ENCODE results near the gene FRMD4A. TPM values are rescaled to one million over a fixed set of nuclear protein-coding genes. Genes with fewer than 3 reads are reported as not detected.
A peak's percentile ranks its signal among the peaks of the same experiment; 100 is the strongest.

Gene FRMD4A
- total and polyA plus RNA-seq, 5 donors from 2014 or later, result 0.34 to 2.4 (median 0.54) TPM

DNA sequence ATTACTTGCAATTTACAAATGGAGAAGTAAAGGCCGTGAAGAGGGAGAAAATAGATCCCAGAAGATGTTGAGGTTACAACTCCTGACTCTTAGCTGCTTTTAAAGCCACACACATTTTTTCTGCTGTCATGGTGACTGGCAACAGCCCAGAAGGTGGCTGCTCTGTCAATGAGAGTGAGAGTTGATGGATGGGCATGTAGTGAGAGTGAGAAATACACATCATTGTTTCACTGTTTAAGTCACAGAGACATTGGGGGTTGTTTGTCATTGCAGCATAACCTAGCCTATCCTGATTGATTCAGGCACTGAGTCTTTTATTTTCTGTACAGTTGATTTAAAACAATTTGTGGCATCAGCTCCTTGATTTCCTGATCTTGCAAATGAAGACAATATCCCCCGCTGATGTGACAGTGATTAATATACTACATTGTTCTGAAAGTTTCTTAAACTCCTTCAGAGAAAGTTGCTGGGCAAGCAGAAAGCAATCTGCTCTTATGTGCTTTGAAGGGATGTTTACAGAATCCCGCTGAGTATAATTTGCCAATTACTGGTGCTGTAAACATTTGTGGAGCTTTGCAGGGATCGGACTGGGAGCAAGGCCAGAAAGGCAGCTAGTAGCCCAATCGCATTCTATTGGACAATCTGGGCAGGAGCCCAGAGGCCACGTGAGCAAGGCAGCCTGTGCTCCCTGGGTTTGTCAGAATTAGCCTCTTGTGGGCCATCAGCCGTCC, 514.4 kb downstream of the FRMD4A start:
- ATAC-seq (ENCODE audit: low read depth in 2 of 2), result no peak
- DNase-seq, result no peak
- Mint-ChIP-seq H3K9me3 (peaks cover 0 to 6% (median 0%) of the 10 kb centered on the region in 7 donors), H3K27ac (no peak overlapping the region), H3K4me1 (peaks cover 0 to 17% (median 9%) of the 10 kb centered on the region in 4 donors), H3K4me3 (no peak overlapping the region), H3K27me3 (peaks cover 3% of the 10 kb centered on the region), H3K36me3 (no peaks in the 10 kb centered on the region)
- Histone ChIP-seq H3K36me3 (ENCODE audit: control insufficient read depth, insufficient read depth, low read length) (no peaks in the 10 kb centered on the region), H3K4me3 (ENCODE audit: low read depth, low read length) (no peak overlapping the region), H3K4me1 (ENCODE audit: control insufficient read depth, insufficient read depth, low read length, poor library complexity, severe bottlenecking) (peaks cover 14% of the 10 kb centered on the region), H3K27me3 (ENCODE audit: control insufficient read depth, insufficient read depth, low read length) (no peaks in the 10 kb centered on the region), H3K27ac (ENCODE audit: insufficient read depth, low read length, poor library complexity, severe bottlenecking) (no peak overlapping the region), H3K9me3 (ENCODE audit: control insufficient read depth in 2 of 2, low read length in 2 of 2) (no peaks in the 10 kb centered on the region)

DNA sequence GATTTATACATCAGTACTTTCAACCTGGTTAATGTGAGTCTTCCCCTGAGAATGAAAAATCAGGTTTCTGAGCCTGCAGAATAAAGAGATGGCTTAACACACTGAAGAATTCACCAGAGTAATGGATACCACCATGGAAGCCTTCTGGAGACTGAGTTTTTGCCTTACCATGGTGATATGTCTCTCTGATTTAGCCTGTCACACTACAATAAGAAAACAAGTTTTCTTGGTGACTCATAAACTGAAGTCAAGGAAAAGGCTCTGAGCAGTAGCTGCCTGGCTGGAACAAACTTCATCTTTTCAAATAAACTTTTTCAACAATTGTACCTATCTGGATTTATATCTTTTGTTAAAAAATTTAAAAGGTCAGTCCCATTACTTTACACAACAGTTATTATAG, 515.0 kb downstream of the FRMD4A start:
- no peaks in the 10 kb centered on the region for H3K9me3 ChIP-seq (ENCODE audit: control insufficient read depth in 2 of 2, low read length in 2 of 2)
- H3K4me3 ChIP-seq (ENCODE audit: low read depth, low read length), result no peak overlapping the region
- peaks cover 4% of the 10 kb centered on the region for H3K27me3 Mint-ChIP-seq
- H3K9me3 Mint-ChIP-seq, result peaks cover 0 to 6% (median 0%) of the 10 kb centered on the region in 7 donors
- H3K27me3 ChIP-seq (ENCODE audit: control insufficient read depth, insufficient read depth, low read length), result no peaks in the 10 kb centered on the region
- DNase-seq (no peak), ATAC-seq (ENCODE audit: low read depth in 2 of 2) (no peak)
- no peaks in the 10 kb centered on the region for H3K36me3 Mint-ChIP-seq
- H3K27ac ChIP-seq (ENCODE audit: insufficient read depth, low read length, poor library complexity, severe bottlenecking), result no peak overlapping the region
- H3K4me1 Mint-ChIP-seq, result peaks cover 0 to 15% (median 9%) of the 10 kb centered on the region in 4 donors
- H3K4me3 Mint-ChIP-seq, result no peak overlapping the region
- no peak overlapping the region for H3K27ac Mint-ChIP-seq
- H3K4me1 ChIP-seq (ENCODE audit: control insufficient read depth, insufficient read depth, low read length, poor library complexity, severe bottlenecking), result peaks cover 10% of the 10 kb centered on the region
- no peaks in the 10 kb centered on the region for H3K36me3 ChIP-seq (ENCODE audit: control insufficient read depth, insufficient read depth, low read length)

- H3K27me3 ChIP-seq (ENCODE audit: control insufficient read depth, insufficient read depth, low read length), result no peaks in the 10 kb centered on the region
- no peak overlapping the region for H3K4me3 ChIP-seq (ENCODE audit: low read depth, low read length)
- Mint-ChIP-seq H3K27ac (no peak overlapping the region), H3K4me3 (no peak overlapping the region), H3K9me3 (peaks cover 0 to 6% (median 0%) of the 10 kb centered on the region in 7 donors), H3K4me1 (peaks cover 6 to 26% (median 11%) of the 10 kb centered on the region in 4 donors), H3K36me3 (no peaks in the 10 kb centered on the region), H3K27me3 (peaks cover 4% of the 10 kb centered on the region)
- H3K9me3 ChIP-seq (ENCODE audit: control insufficient read depth in 2 of 2, low read length in 2 of 2), result no peaks in the 10 kb centered on the region
- ATAC-seq (ENCODE audit: low read depth in 2 of 2) (no peak), DNase-seq (no peak)
- no peaks in the 10 kb centered on the region for H3K36me3 ChIP-seq (ENCODE audit: control insufficient read depth, insufficient read depth, low read length)
- H3K27ac ChIP-seq (ENCODE audit: insufficient read depth, low read length, poor library complexity, severe bottlenecking), result no peak overlapping the region
- peaks cover 6% of the 10 kb centered on the region for H3K4me1 ChIP-seq (ENCODE audit: control insufficient read depth, insufficient read depth, low read length, poor library complexity, severe bottlenecking)
These were observed 517.2 kb downstream of the FRMD4A start for GRCh38 chr10:13813550-13813949.

DNA sequence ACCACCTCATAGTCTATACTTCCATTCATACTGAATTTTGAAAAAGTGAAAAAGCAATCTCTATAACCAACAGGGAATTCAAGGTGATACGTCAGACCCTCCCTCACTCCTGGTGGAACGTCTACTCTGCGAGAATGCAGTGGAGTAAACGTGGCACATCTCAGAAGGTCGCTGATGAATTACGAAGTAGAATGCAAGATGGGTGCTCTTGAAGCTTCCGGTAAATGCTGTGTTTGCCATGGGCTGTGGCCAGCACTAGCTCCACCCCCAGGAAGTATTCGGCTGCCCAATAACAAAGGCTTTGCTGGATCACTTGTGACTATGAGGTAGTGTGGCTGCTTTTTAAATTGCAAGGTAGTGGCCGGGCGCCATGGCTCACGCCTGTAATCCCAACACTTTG, 517.9 kb downstream of the FRMD4A start:
- Mint-ChIP-seq H3K9me3 (peaks cover 0 to 6% (median 0%) of the 10 kb centered on the region in 7 donors), H3K36me3 (no peaks in the 10 kb centered on the region), H3K4me1 (peaks cover 6 to 30% (median 11%) of the 10 kb centered on the region in 4 donors), H3K27ac (no peak overlapping the region), H3K27me3 (peaks cover 4% of the 10 kb centered on the region), H3K4me3 (no peak overlapping the region)
- Histone ChIP-seq H3K4me1 (ENCODE audit: control insufficient read depth, insufficient read depth, low read length, poor library complexity, severe bottlenecking) (peaks cover 6% of the 10 kb centered on the region), H3K9me3 (ENCODE audit: control insufficient read depth in 2 of 2, low read length in 2 of 2) (no peaks in the 10 kb centered on the region), H3K36me3 (ENCODE audit: control insufficient read depth, insufficient read depth, low read length) (no peaks in the 10 kb centered on the region), H3K4me3 (ENCODE audit: low read depth, low read length) (no peak overlapping the region), H3K27me3 (ENCODE audit: control insufficient read depth, insufficient read depth, low read length) (no peaks in the 10 kb centered on the region), H3K27ac (ENCODE audit: insufficient read depth, low read length, poor library complexity, severe bottlenecking) (no peak overlapping the region)
- DNase-seq (no peak), ATAC-seq (ENCODE audit: low read depth in 2 of 2) (no peak)

DNA sequence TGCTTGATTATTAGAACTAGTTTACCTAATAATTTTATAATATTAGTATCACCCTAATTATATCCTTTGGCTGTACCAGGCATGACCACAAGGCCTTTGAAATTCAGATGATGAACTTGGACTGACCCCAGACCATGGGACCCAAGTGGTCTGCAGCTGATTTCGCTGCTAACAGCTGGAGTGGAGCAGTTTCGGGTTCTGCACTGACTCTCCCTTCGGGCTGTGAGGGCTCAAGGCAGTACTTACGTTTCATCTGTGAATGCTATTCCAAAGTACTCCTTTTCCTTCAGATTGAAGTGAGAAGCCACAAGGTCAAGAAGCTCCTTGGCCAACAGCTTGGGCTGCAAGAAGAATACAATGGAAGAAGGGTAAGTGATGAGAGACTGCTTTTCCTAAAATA, 520.2 kb downstream of the FRMD4A start:
- H3K36me3 Mint-ChIP-seq, result no peaks in the 10 kb centered on the region
- Histone ChIP-seq H3K36me3 (ENCODE audit: control insufficient read depth, insufficient read depth, low read length) (no peaks in the 10 kb centered on the region), H3K27ac (ENCODE audit: insufficient read depth, low read length, poor library complexity, severe bottlenecking) (no peak overlapping the region), H3K4me1 (ENCODE audit: control insufficient read depth, insufficient read depth, low read length, poor library complexity, severe bottlenecking) (peaks cover 6% of the 10 kb centered on the region), H3K4me3 (ENCODE audit: low read depth, low read length) (no peak overlapping the region), H3K9me3 (ENCODE audit: control insufficient read depth in 2 of 2, low read length in 2 of 2) (no peaks in the 10 kb centered on the region), H3K27me3 (ENCODE audit: control insufficient read depth, insufficient read depth, low read length) (no peaks in the 10 kb centered on the region)
- no peak overlapping the region for H3K4me3 Mint-ChIP-seq
- peaks cover 6 to 42% (median 13%) of the 10 kb centered on the region in 4 donors for H3K4me1 Mint-ChIP-seq
- DNase-seq (no peak), ATAC-seq (ENCODE audit: low read depth in 2 of 2) (no peak)
- H3K27me3 Mint-ChIP-seq, result peaks cover 5% of the 10 kb centered on the region
- H3K9me3 Mint-ChIP-seq, result peaks cover 0 to 2% (median 0%) of the 10 kb centered on the region in 7 donors
- H3K27ac Mint-ChIP-seq, result peak overlapping the region in 1 of 3 donors; percentile 86

GRCh38 chr10:13809427-13809826, 521.3 kb downstream of the FRMD4A start:
- H3K27ac ChIP-seq (ENCODE audit: insufficient read depth, low read length, poor library complexity, severe bottlenecking), result no peak overlapping the region
- Mint-ChIP-seq H3K27ac (peak overlapping the region; percentile 76 to 93 (median 86)), H3K4me1 (peaks cover 6 to 42% (median 13%) of the 10 kb centered on the region in 4 donors), H3K36me3 (no peaks in the 10 kb centered on the region), H3K9me3 (peaks cover 0 to 2% (median 0%) of the 10 kb centered on the region in 7 donors), H3K27me3 (peaks cover 14% of the 10 kb centered on the region), H3K4me3 (no peak overlapping the region)
- no peaks in the 10 kb centered on the region for H3K36me3 ChIP-seq (ENCODE audit: control insufficient read depth, insufficient read depth, low read length)
- H3K4me1 ChIP-seq (ENCODE audit: control insufficient read depth, insufficient read depth, low read length, poor library complexity, severe bottlenecking), result peaks cover 6% of the 10 kb centered on the region
- ATAC-seq (ENCODE audit: low read depth in 2 of 2), result no peak
- H3K27me3 ChIP-seq (ENCODE audit: control insufficient read depth, insufficient read depth, low read length), result no peaks in the 10 kb centered on the region
- no peak for DNase-seq
- H3K9me3 ChIP-seq (ENCODE audit: control insufficient read depth in 2 of 2, low read length in 2 of 2), result no peaks in the 10 kb centered on the region
- no peak overlapping the region for H3K4me3 ChIP-seq (ENCODE audit: low read depth, low read length)

- peaks cover 6% of the 10 kb centered on the region for H3K4me1 ChIP-seq (ENCODE audit: control insufficient read depth, insufficient read depth, low read length, poor library complexity, severe bottlenecking)
- H3K4me3 ChIP-seq (ENCODE audit: low read depth, low read length), result no peak overlapping the region
- peak in 1 of 2 donors; percentile 24 for ATAC-seq (ENCODE audit: low read depth in 2 of 2)
- Mint-ChIP-seq H3K36me3 (no peaks in the 10 kb centered on the region), H3K4me1 (peaks cover 6 to 42% (median 13%) of the 10 kb centered on the region in 4 donors), H3K4me3 (no peak overlapping the region), H3K9me3 (peaks cover 0 to 2% (median 0%) of the 10 kb centered on the region in 7 donors), H3K27ac (peak overlapping the region in 2 of 3 donors; percentile 86 to 93), H3K27me3 (peaks cover 19% of the 10 kb centered on the region)
- H3K9me3 ChIP-seq (ENCODE audit: control insufficient read depth in 2 of 2, low read length in 2 of 2), result no peaks in the 10 kb centered on the region
- no peak for DNase-seq
- no peaks in the 10 kb centered on the region for H3K36me3 ChIP-seq (ENCODE audit: control insufficient read depth, insufficient read depth, low read length)
- no peaks in the 10 kb centered on the region for H3K27me3 ChIP-seq (ENCODE audit: control insufficient read depth, insufficient read depth, low read length)
- no peak overlapping the region for H3K27ac ChIP-seq (ENCODE audit: insufficient read depth, low read length, poor library complexity, severe bottlenecking)
These were observed 522.0 kb downstream of the FRMD4A start for GRCh38 chr10:13808556-13809391.
